Hippocampal formation (tissue), 2 donors: ENCODE data around the gene VASP.

Experiments used
- DNase-seq, 2 donors: peaks; one replicate each; lab custom pipeline; 2025; lab: John Stamatoyannopoulos, UW

Gene VASP

DNA sequence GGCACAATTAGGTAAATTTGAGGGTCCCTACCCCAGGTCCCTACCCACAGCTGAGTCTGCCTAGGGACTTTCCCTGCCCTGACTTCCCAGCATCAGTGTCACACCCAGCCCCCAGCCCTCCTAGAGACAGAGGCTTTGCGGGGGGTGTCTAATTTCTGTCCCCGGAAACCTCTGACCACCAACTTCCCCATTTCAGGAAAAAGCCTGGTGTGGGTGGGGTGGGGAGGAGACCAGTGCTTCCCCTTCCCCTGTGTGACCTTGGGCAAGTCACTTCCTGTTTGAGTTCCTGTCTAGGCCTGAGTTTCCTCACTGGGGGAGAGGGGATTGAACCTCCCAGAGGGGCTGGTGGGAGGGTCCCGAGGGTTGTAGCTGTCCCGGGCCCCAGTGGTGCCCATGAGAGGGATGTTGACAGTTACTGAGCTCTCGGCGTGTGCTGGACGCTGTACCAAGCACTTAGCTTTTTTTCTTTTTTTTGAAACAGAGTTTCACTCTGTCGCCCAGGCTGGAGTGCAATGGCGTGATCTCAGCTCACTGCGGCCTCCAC is 7.9 kb downstream of the VASP start:
- DNase-seq = peak in 1 of 2 donors; percentile 31

GRCh38 chr19:45515807-45516401 is 8.6 kb downstream of the VASP start:
- no peak for DNase-seq

DNA sequence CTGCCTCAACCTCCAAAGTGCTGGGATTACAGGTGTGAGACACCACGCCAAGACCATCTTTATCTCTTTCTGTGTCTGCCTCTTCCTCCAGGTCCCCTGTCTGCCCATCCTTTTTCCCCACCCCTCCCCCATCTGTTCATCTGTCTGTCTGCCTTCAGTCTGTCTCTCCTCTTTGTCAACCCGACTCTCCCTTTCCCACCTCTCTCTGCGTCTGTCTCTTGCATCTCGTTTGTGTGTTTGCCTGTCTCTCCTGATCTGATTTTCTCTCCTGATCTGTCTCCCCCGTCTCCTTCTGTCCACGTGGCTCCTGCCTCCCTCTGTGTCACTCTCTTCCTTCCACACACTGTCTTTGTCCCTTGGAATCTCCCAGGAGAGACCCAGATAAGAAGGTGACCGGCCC is 10.0 kb downstream of the VASP start:
- no peak for DNase-seq

DNA sequence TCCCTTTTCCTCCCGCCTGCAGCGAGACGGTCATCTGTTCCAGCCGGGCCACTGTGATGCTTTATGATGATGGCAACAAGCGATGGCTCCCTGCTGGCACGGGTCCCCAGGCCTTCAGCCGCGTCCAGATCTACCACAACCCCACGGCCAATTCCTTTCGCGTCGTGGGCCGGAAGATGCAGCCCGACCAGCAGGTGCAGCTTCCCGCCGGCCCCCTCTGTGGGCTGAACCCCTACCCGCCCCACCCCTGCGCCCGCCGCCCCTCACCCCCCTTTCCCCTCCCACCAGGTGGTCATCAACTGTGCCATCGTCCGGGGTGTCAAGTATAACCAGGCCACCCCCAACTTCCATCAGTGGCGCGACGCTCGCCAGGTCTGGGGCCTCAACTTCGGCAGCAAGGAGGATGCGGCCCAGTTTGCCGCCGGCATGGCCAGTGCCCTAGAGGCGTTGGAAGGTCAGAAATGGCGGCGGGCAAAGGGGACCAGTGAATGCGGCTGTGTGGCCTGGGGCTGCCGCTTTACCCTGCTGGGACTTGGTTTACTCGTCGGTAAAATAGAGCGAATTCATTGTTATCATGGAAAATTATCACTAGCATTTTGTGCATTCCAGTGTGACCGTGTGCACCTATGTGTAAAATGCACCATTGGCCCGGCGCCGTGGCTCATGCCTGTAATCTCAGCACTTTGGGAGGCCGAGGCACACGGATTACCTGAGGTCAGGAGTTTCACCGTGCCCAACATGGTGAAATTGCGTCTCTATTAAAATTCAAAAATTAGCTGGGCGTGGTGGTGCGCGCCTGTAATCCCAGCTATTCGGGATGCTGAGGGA is 10.6 kb downstream of the VASP start:
- no peak for DNase-seq

DNA sequence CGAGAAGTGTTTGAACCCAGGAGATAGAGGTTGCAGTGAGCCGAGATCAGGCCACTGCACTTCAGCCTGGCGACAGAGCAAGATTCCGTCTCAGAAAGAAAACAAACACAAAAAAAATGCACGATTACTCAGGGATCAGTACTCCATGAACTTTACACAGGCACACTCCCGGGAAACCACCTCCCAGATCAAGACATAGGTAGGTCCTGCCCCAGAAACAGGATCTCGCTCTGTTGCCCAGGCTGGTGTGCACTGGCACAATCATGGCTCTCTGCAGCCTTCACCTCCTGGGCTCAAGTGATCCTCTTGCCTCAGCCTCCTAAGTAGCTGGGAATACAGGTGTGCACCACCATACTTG is 11.2 kb downstream of the VASP start:
- DNase-seq = no peak

DNA sequence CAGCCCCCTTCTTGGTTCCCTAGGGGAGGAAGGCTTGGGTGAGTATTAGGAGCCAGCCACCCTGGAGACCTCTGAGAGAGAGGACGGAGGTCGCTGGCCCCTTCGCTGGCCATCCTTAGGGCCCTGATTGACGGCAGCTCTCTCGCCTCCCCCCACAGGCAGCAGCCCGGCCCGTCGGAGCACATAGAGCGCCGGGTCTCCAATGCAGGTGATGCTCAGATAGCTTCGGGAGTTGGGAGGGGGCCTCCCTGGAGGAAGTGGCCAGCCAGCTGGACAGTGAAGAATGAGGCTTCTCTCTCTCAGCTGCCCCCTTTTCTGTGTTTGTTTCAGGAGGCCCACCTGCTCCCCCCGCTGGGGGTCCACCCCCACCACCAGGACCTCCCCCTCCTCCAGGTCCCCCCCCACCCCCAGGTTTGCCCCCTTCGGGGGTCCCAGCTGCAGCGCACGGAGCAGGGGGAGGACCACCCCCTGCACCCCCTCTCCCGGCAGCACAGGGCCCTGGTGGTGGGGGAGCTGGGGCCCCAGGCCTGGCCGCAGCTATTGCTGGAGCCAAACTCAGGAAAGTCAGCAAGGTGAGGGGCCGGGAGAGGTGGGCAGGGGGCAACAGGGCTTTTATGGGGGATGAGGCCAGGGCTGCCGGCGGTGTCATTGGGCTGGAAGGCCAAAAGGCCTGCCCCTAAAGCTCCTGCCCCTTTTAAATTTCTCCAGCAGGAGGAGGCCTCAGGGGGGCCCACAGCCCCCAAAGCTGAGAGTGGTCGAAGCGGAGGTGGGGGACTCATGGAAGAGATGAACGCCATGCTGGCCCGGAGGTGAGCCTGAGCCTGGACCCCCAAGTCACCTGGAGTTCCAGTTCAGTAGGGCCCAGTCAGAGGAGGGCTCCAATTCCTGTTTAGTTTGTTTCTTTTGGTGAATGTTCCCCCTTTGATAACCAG is 15.0 kb downstream of the VASP start:
- no peak for DNase-seq

DNA sequence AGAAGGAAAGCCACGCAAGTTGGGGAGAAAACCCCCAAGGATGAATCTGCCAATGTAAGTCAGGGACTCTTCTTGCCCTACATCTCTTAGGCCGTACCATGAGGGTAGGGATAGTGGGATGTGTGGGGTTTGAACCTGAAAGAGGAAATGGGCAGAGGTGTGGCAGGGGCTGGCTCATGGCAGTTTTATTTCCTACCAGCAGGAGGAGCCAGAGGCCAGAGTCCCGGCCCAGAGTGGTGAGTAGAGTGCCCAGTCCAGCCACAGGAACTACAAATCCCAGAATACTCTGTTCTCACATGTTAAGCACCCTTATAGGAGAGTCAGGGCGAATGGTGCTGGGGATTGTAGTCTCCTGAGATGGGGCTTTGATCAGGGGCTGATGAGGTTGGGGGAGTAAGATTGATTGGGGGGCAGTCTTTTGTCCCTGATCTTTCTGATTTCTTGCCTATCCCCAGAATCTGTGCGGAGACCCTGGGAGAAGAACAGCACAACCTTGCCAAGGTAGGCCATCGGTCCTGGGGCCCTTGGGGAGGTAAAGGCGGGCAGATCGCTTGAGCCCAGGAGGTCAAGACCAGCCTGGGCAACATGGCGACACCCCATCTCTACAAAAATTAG is 16.5 kb downstream of the VASP start:
- peak; percentile 68 to 88 for DNase-seq

- DNase-seq = peak in 1 of 2 donors; percentile 19
Observed at GRCh38 chr19:45524575-45525129, 17.4 kb downstream of the VASP start.

DNA sequence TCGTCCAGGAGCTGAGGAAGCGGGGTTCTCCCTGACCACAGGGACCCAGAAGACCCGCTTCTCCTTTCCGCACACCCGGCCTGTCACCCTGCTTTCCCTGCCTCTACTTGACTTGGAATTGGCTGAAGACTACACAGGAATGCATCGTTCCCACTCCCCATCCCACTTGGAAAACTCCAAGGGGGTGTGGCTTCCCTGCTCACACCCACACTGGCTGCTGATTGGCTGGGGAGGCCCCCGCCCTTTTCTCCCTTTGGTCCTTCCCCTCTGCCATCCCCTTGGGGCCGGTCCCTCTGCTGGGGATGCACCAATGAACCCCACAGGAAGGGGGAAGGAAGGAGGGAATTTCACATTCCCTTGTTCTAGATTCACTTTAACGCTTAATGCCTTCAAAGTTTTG is 18.9 kb downstream of the VASP start:
- peak; percentile 26 to 40 for DNase-seq

- no peak for DNase-seq
Observed at GRCh38 chr19:45526971-45527370, 19.7 kb downstream of the VASP start.

- DNase-seq = no peak
Observed at GRCh38 chr19:45527731-45528130, 20.5 kb downstream of the VASP start.

DNA sequence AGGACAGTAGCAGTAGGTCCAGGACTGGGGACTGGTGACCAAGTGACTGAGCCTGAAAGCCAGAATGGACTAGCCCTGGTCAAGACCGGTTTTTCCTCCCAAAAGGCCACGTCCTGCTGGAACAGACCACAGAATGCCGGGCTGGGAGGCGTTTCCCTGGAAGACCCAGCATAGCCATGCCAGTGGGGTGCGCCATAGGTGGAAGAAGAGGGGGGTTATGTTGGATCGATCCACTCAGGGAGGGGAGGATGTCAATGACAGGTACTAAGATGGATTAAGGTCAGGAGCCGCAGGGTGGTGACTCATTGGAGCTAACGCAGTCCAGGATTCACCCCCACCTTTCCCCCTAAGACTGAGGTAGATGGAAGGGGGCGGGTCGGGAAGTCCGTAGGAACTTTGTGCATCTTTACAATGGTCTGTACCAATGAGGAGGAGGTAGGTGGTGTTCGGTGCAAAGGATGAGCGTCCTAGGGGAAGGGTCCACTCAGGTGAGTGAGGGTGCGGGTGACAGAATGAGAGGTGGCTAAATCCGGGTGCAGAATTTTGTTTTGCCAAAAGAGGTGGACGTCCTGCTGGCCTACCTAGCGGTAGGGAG is 21.0 kb downstream of the VASP start:
- DNase-seq = no peak

GRCh38 chr19:45528744-45529419 is 21.6 kb downstream of the VASP start:
- DNase-seq = peak; percentile 12 to 32

GRCh38 chr19:45529420-45529785 is 22.1 kb downstream of the VASP start:
- no peak for DNase-seq

DNA sequence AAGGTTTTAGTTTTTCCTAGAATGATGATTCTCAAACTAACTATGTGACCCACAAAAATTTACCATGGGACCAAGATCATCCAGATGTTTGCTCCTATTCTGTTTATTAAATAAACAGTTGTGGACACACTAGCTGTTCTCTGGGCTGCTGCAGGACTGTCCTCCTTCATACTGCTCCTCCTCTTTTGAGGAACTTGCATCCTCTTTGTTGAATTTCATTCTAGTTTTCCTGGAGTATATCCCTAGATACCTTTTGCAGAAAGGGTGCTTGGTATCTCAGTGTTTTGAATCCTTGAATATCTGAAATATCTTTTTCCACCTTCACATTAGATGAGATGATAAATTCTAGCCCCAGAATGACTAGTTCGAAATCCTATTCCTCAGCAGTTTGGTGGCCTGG is 24.1 kb downstream of the VASP start:
- DNase-seq = no peak

GRCh38 chr19:45539459-45539858 is 32.2 kb downstream of the VASP start:
- no peak for DNase-seq

GRCh38 chr19:45542234-45542668 is 35.0 kb downstream of the VASP start:
- DNase-seq = no peak

DNA sequence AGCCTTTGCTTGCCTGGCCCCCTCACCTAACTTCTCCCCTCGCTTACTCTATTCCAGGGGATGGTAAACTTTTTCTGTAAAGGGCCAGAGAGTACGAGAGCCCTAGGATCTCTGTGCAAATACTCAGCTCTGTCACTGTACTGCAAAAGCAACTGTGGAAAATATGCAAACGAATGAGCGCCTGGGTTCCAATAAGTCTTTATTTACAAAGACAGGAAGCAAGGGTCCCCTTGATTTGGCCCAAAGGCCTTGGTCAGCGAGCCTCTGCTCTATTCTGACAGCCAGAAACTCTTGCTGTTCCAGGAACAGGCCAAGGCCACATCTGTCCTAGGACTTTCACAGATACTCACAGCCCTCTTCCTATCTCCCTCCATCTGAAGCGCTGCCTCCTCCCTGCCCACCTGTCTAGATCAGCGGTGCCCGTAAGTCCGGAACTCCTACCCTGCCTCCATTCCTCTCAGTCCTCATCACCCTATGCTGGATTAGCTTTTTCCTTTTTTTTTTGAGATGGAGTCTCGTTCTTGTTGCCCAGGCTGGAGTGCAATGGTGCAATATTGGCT is 40.0 kb downstream of the VASP start:
- DNase-seq = no peak

GRCh38 chr19:45547965-45548609 is 40.8 kb downstream of the VASP start:
- no peak for DNase-seq

DNA sequence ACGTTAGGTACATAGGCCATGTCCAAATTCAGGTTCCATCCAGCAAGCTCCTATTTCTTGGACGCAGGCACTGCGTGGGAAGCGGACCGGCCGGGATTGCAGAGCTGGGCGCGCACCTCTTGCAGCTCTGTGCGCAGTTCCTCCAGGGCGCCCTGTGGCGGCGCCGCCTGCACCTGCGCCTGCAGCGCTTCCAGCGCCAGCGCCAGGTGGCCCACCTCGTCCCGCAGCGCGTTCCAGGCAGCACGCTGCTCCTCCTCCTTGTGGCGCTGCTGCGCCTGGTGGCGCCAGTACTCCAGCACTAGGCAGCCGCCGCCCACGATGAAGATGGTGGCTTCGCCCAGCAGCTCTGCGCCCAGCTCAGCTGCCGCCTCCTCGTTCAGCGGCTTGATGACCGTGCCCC is 46.2 kb downstream of the VASP start:
- no peak for DNase-seq
